H9 (cell line): ENCODE measurements around the gene RUSF1. TPM values are rescaled to one million over a fixed set of nuclear protein-coding genes. Genes with fewer than 3 reads are reported as not detected.

Experiments
- DNase-seq: peaks from one replicate; pipeline ENCODE4 v3.0.0-alpha.2; 2017
- H2AFZ ChIP-seq: one replicate; pipeline ENCODE4 v1.6.1; 2013; ENCODE audit warnings: mild to moderate bottlenecking, low read length, control low read depth, moderate library complexity
- H2AK5ac ChIP-seq: 2 replicates; pipeline ENCODE4 v1.6.1; 2013; ENCODE audit warnings: low read length, control low read depth, mixed read lengths; ENCODE audit not compliant: insufficient read length
- H2BK120ac ChIP-seq: one replicate; pipeline ENCODE4 v1.6.1; 2013; ENCODE audit warnings: low read depth, mild to moderate bottlenecking, low read length, control low read depth, inconsistent platforms; ENCODE audit not compliant: poor library complexity, severe bottlenecking
- H2BK12ac ChIP-seq: 2 replicates; pipeline ENCODE4 v1.6.1; 2013; ENCODE audit warnings: low read length, control low read depth, mixed read lengths, low read depth; ENCODE audit not compliant: insufficient read length
- H2BK15ac ChIP-seq: 2 replicates; pipeline ENCODE4 v1.6.1; 2013; ENCODE audit warnings: low read depth, low read length, control low read depth
- H2BK20ac ChIP-seq: one replicate; pipeline ENCODE4 v1.6.1; 2013; ENCODE audit warnings: low read depth, mild to moderate bottlenecking, low read length, control low read depth, inconsistent platforms; ENCODE audit not compliant: poor library complexity, severe bottlenecking
- H2BK5ac ChIP-seq: 2 replicates; pipeline ENCODE4 v1.6.1; 2013; ENCODE audit warnings: low read length, control low read depth, mixed read lengths; ENCODE audit not compliant: insufficient read length
- H3K14ac ChIP-seq: 2 replicates; pipeline ENCODE4 v1.6.1; 2013; ENCODE audit warnings: low read length, control low read depth; ENCODE audit not compliant: insufficient read depth
- H3K18ac ChIP-seq: 2 replicates; pipeline ENCODE4 v1.6.1; 2013; ENCODE audit warnings: low read depth, mild to moderate bottlenecking, mixed read lengths, low read length, control low read depth; ENCODE audit not compliant: insufficient read length
- H3K23ac ChIP-seq: 2 replicates; pipeline ENCODE4 v1.6.1; 2013; ENCODE audit warnings: low read length, control low read depth, mixed read lengths, low read depth; ENCODE audit not compliant: insufficient read length
- H3K23me2 ChIP-seq: 2 replicates; pipeline ENCODE4 v1.6.1; 2013; ENCODE audit warnings: low read depth, mild to moderate bottlenecking, mixed read lengths, low read length, control low read depth; ENCODE audit not compliant: insufficient read length, poor library complexity, severe bottlenecking
- H3K27ac ChIP-seq: 2 replicates; pipeline ENCODE4 v1.5.1; 2013; ENCODE audit warnings: low read length, control low read depth, mixed read lengths, low read depth; ENCODE audit not compliant: insufficient read length
- H3K27me3 ChIP-seq: 2 replicates; pipeline ENCODE4 v1.6.1; 2013; ENCODE audit warnings: low read length, control low read depth, inconsistent platforms; ENCODE audit not compliant: insufficient read depth
- H3K4ac ChIP-seq: 2 replicates; pipeline ENCODE4 v1.6.1; 2013; ENCODE audit warnings: low read depth, mild to moderate bottlenecking, control low read depth, inconsistent platforms, low read length, moderate library complexity
- H3K4me1 ChIP-seq: 2 replicates; pipeline ENCODE4 v1.6.1; 2013; ENCODE audit warnings: low read length, control low read depth, inconsistent platforms; ENCODE audit not compliant: insufficient read depth
- H3K4me2 ChIP-seq: 2 replicates; pipeline ENCODE4 v1.6.1; 2013; ENCODE audit warnings: low read length, control low read depth, mixed read lengths; ENCODE audit not compliant: insufficient read length, insufficient read depth
- H3K56ac ChIP-seq: 2 replicates; pipeline ENCODE4 v1.6.1; 2013; ENCODE audit warnings: low read depth, mild to moderate bottlenecking, mixed read lengths, low read length, control low read depth; ENCODE audit not compliant: insufficient read length
- H3K79me1 ChIP-seq: 2 replicates; pipeline ENCODE4 v1.6.1; 2013; ENCODE audit warnings: low read depth, mild to moderate bottlenecking, moderate library complexity, low read length, control low read depth, inconsistent platforms; ENCODE audit not compliant: insufficient read depth, poor library complexity, severe bottlenecking
- H3K79me2 ChIP-seq: 2 replicates; pipeline ENCODE4 v1.6.1; 2013; ENCODE audit warnings: low read length, control low read depth, inconsistent platforms; ENCODE audit not compliant: insufficient read depth
- H3K9ac ChIP-seq: 2 replicates; pipeline ENCODE4 v1.6.1; 2013; ENCODE audit warnings: low read length, control low read depth, mixed read lengths; ENCODE audit not compliant: insufficient read length; ENCODE audit errors: extremely low read depth
- H3K9me3 ChIP-seq: one replicate; pipeline ENCODE4 v1.6.1; 2013; ENCODE audit warnings: low read depth, low read length, inconsistent platforms; ENCODE audit not compliant: control insufficient read depth
- H3T11ph ChIP-seq: one replicate; pipeline ENCODE4 v1.6.1; 2013; ENCODE audit warnings: mild to moderate bottlenecking, low read length, control low read depth, inconsistent platforms
- H4K20me1 ChIP-seq: one replicate; pipeline ENCODE4 v1.6.1; 2013; ENCODE audit not compliant: control insufficient read depth, insufficient read length, insufficient read depth
- H4K5ac ChIP-seq: 2 replicates; pipeline ENCODE4 v1.6.1; 2013; ENCODE audit warnings: low read depth, mild to moderate bottlenecking, mixed read lengths, low read length, control low read depth; ENCODE audit not compliant: insufficient read length
- H4K8ac ChIP-seq: replicated peaks from 2 replicates; pipeline ENCODE4 v1.6.1; 2013; ENCODE audit warnings: low read length, control low read depth, mixed read lengths, low read depth; ENCODE audit not compliant: insufficient read length
- H4K91ac ChIP-seq: 2 replicates; pipeline ENCODE4 v1.6.1; 2013; ENCODE audit warnings: low read depth, mild to moderate bottlenecking, moderate library complexity, mixed read lengths, low read length, control low read depth; ENCODE audit not compliant: insufficient read length
- H3K27ac Mint-ChIP-seq, 3 experiments: 2 replicates in 2 of 3; 3 replicates in 1 of 3; pipeline ENCODE4 v1.8.0; 2020 to 2021; ENCODE audit warnings: mixed read lengths in 3 of 3, mild to moderate bottlenecking in 1 of 3, moderate library complexity in 1 of 3
- H3K27me3 Mint-ChIP-seq: 2 replicates; pipeline ENCODE4 v1.8.0; 2021; ENCODE audit warnings: low read depth, mild to moderate bottlenecking, moderate library complexity, mixed read lengths
- H3K36me3 Mint-ChIP-seq, 3 experiments: 2 replicates in 2 of 3; 3 replicates in 1 of 3; pipeline ENCODE4 v1.8.0; 2020 to 2021; ENCODE audit warnings: low read depth in 3 of 3, mixed read lengths in 3 of 3; ENCODE audit not compliant: insufficient read depth in 1 of 3
- H3K4me1 Mint-ChIP-seq, 2 experiments: 2 replicates each; pipeline ENCODE4 v1.8.0; 2020; ENCODE audit warnings: mixed read lengths in 2 of 2
- H3K4me3 Mint-ChIP-seq, 2 experiments: 2 replicates in 1 of 2; 3 replicates in 1 of 2; pipeline ENCODE4 v1.8.0; 2020 to 2021; ENCODE audit warnings: mild to moderate bottlenecking in 2 of 2, mixed read lengths in 2 of 2, moderate library complexity in 1 of 2
- H3K9me3 Mint-ChIP-seq, 2 experiments: 2 replicates in 1 of 2; 3 replicates in 1 of 2; pipeline ENCODE4 v1.8.0; 2020; ENCODE audit warnings: mild to moderate bottlenecking in 2 of 2, mixed read lengths in 2 of 2, moderate library complexity in 1 of 2
- CTCF ChIP-seq: fragments of 200-600 bp; sonication (generic); conservative IDR thresholded peaks from 3 replicates; pipeline ENCODE4 v1.8.0; 2021; ENCODE audit warnings: antibody characterized with exemption, mild to moderate bottlenecking
- WGBS: extraction: QIAGEN DNeasy Blood & Tissue Kit; methylation state at CpG from one replicate; pipeline ENCODE4 v1.1.7; 2013; ENCODE audit warnings: missing lambda C conversion rate, low lambda C conversion rate, mixed read lengths; ENCODE audit not compliant: insufficient read length; ENCODE audit errors: extremely low coverage; 5-methylcytosine and 5-hydroxymethylcytosine counted together
- total RNA-seq: library from RNA; stranded (reverse); gene quantifications from 2 replicates; pipeline ENCODE4 v1.2.1, GENCODE V29; 2021

Gene RUSF1
- total RNA-seq, 1 experiment from 2014 or later, result 33.4 TPM

DNA sequence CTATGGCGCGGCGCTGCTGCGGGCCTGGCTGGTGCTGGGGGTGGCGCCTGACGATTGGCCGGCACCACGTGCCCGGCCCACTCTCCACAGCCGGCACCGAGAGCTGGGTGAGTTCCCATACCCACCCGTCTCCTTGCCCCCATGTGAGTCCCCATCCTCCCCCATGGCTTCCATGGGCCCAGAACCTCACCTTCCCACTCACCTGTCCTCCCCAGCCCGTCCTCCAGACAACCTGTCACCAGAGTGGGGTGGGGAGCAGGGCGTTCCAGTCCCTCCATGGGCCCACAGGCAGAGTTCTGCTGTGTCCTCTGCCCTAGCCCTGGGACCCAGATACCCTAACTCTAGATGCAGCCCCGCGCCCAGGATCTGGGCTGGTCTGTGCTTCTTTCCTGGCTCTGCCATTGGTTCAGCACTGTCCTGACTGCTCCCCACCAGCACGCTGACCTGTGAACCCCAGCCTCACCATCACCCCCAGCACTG lies 43.4 kb downstream of the RUSF1 start:
- Mint-ChIP-seq H3K27ac (no peak overlapping the region), H3K27me3 (no peaks in the 10 kb centered on the region; the same call in 1 of the 2 replicates)

More for the DNA sequence above, 43.4 kb downstream of the RUSF1 start:
- H3K4me2 ChIP-seq, result no peak overlapping the region
- TF ChIP-seq CTCF, result no peak
- no peaks in the 10 kb centered on the region for H3K23me2 ChIP-seq
- H3K56ac ChIP-seq, result no peak overlapping the region
- H3K14ac ChIP-seq, result no peak overlapping the region
- H3K9me3 ChIP-seq, result no peaks in the 10 kb centered on the region
- H3K27me3 ChIP-seq, result no peaks in the 10 kb centered on the region
- no peak overlapping the region for H2AK5ac ChIP-seq
- no peak overlapping the region for H4K5ac ChIP-seq
- H3K18ac ChIP-seq, result no peak overlapping the region
- no peak overlapping the region for H3K4ac ChIP-seq
- H3K79me1 ChIP-seq, result no peaks in the 10 kb centered on the region
- no peak overlapping the region for H3T11ph ChIP-seq
- no peak overlapping the region for H2BK120ac ChIP-seq
- H3K9ac ChIP-seq, result no peak overlapping the region
- Mint-ChIP-seq H3K4me1 (peaks cover 2 to 5% of the 10 kb centered on the region in 2 experiments; a peak in 2 of 4 replicates), H3K9me3 (peaks cover 0 to 2% of the 10 kb centered on the region in 2 experiments; a peak in 1 of 5 replicates), H3K4me3 (no peak overlapping the region), H3K36me3 (peaks cover 3 to 34% (median 29%) of the 10 kb centered on the region in 3 experiments)
- no peaks in the 10 kb centered on the region for H3K79me2 ChIP-seq
- no peak for DNase-seq
- no peaks in the 10 kb centered on the region for H3K4me1 ChIP-seq
- H2BK5ac ChIP-seq, result no peak overlapping the region
- no peaks in the 10 kb centered on the region for H4K20me1 ChIP-seq
- H4K91ac ChIP-seq, result no peak overlapping the region
- H3K23ac ChIP-seq, result no peak overlapping the region
- WGBS, result no CpG with 5 or more reads among the region's 17 CpGs
- no peak overlapping the region for H2AFZ ChIP-seq
- no peak overlapping the region for H2BK20ac ChIP-seq
- no peak overlapping the region for H3K27ac ChIP-seq
- H2BK15ac ChIP-seq, result no peak overlapping the region
- no peak overlapping the region for H4K8ac ChIP-seq
- H2BK12ac ChIP-seq, result no peak overlapping the region
